NCI-H1105 treated with DMSO at 0.1 percent for 48 hours (cell line): ENCODE measurements around the gene SAMD5.
"Not testable (repeated sequence)": the region's sequence is repeated elsewhere in the genome, so short reads cannot be mapped to it uniquely, and the experiment has no call there.

Experiments
- DNase-seq: peaks from one replicate; lab custom pipeline; 2025; lab: John Stamatoyannopoulos, UW

Gene SAMD5

DNA sequence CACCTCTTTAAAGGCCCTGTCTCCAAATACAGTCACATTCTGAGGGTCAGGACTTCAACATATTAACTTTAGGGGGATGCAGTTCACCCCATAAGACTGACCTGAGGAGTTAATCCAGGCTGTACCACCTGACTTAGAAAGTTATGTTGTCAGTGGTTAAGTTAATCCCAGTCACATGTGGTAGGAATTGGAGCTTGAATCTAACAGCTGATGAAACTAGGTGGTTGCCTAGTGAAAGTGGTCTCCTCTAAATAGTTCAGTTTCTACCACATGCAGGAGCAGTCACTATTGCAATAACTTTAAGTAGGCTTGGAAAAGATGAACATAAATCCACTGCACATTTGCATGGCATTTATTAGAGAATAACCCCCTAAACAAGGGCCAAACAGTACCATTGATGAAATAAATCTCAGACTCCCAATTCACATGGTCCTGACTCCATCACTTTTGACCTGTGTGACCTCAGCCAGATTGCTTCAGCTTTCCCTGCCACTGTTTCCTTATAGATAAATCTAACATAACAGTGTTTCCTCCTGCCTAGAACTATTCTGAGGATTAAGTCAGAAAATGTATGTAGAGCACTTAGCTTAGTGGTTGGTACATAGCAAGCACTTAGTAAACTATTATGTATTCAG lies 20.1 kb downstream of the SAMD5 start:
- no peak for DNase-seq

GRCh38 chr6:147530132-147531060 lies 21.9 kb downstream of the SAMD5 start:
- DNase-seq = peak; percentile 27

GRCh38 chr6:147531321-147531720 lies 22.8 kb downstream of the SAMD5 start:
- no peak for DNase-seq

GRCh38 chr6:147534116-147534860 lies 25.8 kb downstream of the SAMD5 start:
- no peak for DNase-seq

GRCh38 chr6:147538821-147539220 lies 30.3 kb downstream of the SAMD5 start:
- no peak for DNase-seq

DNA sequence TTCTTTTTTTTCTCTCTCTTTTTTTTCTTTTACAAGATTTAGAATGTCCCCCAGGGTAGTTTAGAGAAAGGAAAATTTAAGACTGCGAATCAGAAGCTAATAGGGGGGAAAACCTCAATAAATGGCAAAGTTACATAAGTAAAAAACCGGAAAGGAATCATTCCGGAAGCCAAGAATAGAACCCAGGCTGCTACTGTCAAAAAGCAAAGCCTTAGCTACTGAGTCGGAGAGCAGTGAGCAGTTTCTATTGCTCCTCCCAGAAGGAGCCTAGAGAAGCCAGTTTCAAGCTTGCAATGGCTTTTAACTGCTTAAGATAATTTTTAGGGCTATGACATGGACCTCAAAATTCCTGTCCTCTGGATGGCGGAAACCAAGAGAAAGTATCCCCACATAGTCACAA lies 31.6 kb downstream of the SAMD5 start:
- DNase-seq = no peak

GRCh38 chr6:147542436-147542835 lies 33.9 kb downstream of the SAMD5 start:
- DNase-seq = not testable (repeated sequence)

GRCh38 chr6:147544420-147544819 lies 35.9 kb downstream of the SAMD5 start:
- no peak for DNase-seq

- no peak for DNase-seq
These were observed 38.2 kb downstream of the SAMD5 start for GRCh38 chr6:147546501-147547368.

DNA sequence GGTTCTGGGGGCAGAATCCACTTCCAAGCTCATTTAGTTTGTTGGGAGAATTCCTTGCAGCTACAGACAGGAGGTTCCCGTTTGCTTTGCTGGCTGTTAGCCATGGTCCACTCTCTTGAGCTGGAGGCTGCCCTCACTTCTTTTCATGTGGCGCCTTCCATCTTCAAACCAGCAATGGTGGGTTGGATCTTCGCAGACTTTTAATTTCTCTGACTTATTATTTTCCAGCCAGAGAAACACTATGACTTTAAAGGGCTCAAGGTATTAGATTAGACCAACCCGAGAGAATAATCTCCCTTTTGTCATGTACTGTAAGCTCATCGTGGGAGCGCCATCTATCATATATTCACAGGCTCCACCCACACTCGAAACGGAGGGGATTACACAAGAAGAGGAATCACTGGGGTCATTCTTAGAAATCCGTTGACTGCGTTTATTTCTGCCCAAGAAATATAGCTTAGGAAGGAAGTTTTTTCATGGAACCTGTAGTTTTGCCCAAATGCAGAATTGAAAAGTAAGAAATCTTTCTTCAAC lies 38.9 kb downstream of the SAMD5 start:
- DNase-seq = no peak

- no peak for DNase-seq
These were observed 40.5 kb downstream of the SAMD5 start for GRCh38 chr6:147548921-147549475.

DNA sequence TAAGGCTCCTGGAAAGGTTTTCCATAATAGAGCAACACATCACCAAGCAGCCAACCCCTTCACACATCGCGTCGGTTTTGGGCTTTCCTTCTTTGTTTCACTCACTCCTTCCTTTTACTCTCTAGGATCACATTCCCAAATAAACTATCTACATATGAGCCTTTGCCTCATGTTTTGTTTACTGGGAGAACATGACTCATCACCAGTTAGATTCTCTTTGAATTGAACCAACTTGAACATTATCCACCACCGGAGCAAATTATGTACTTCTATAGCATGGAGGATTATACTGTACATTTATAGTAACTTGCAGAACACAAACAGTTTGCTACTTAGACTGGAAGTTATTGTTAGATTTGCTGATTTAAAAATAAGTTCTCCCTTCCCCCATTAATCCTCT lies 41.0 kb downstream of the SAMD5 start:
- DNase-seq = no peak

- no peak for DNase-seq
These were observed 43.5 kb downstream of the SAMD5 start for GRCh38 chr6:147551976-147552375.

DNA sequence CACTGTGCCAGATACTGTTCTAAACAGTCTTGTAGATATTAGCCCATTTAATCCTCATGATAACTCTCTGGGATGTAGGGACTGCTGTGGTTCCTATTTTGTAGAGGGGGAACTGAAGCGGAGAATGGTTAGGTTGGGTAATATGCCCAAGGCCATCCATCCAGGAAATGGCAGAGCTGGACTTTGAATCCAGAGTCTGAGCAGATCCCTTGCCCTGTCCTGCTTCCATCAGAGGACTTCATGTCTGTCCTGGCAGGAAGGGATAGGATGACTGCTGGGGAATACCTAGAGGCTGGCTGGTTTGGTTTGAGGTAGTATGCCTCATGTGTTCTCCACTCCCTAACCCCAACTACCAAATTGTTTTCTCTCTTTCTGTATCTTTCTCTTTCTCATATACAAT lies 44.6 kb downstream of the SAMD5 start:
- no peak for DNase-seq

DNA sequence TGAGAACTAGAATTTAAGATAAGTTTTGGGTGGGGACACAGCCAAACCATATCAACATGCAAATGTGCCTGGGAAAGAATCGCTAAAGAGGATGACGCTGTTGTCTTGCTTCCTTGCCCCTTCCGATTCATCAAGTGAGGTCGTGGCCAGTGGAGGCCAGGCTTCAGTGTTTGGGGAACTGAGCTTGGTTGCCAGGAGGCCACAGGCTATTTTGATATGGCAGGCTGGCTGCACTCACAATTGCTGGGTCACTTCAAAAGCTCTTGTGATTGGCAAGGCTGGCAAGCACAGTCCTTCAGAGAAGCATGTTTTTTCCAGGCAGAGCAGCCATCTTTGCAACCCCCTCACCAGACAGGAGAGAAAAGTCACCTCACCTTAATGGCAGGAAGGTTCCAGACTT lies 45.8 kb downstream of the SAMD5 start:
- no peak for DNase-seq

- no peak for DNase-seq
These were observed 50.5 kb downstream of the SAMD5 start for GRCh38 chr6:147559006-147559405.

- no peak for DNase-seq
These were observed 52.2 kb downstream of the SAMD5 start for GRCh38 chr6:147560670-147561069.

DNA sequence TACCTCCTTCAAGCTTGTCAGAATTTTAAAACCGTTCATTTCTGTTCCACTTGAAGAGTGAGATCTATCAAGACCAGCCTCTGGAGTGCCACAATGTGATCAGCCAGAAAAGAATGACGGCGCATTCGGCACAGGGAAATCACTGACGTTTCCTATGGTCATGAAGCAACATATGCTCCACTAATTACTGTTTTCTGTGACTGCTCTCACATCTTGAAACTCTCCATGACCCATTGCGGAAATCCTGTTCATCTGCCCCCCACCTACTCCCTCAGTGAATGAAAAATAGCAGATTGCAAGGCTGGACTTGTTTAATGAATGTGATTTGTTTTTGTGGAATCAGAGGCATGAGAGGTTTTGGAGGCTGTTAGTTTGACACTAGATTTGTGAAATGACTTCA lies 53.2 kb downstream of the SAMD5 start:
- peak; percentile 39 for DNase-seq

- DNase-seq = no peak
These were observed 55.0 kb downstream of the SAMD5 start for GRCh38 chr6:147563472-147563871.

DNA sequence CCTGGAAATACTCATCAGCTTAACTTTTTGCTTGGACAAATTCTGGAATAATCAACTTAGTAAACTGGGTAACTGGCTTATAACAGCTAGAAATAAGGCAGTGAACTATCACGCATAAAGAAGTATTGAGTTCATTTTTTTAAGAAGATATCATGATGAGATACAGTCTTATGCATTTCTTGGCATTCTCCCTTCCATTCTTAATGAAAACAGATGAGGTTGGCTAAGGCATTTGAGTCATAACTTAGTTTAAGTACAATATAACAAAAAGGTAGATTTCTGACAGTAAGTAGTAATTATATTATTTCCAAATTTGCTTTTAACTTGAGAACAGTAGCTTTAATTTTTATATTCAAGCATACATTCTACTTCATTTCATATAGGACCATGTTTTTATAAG lies 56.1 kb downstream of the SAMD5 start:
- DNase-seq = no peak

DNA sequence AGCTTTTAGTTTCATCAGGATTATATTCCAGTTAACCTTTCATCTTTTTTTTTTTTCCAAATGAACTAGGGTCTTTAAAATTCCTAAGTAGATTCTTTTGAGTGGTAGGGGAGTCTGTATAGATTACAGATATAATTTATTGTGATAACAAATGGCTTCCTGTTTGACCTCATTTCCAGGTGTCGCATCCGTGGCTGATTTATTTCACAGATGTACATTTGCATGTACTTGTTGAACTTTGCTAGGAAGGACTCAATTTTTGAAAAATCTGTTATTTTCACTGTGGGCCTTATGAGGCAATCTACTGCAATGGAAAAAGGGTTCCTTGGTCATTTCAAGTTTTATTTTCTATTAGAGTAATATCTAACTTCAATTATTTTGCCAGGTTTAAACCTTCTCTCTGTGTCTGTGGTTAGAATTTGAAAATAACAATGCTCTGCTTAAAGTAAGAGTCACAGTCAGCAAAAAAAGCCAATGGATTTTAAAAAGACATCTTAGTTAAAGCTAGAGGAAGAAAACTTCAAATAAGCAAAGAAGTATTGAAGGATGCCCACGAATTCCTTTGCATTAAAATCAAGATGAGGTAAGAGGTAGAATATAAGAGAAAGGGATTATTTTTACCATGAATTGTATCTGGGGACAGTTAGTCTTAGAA lies 57.9 kb downstream of the SAMD5 start:
- DNase-seq = no peak
